ENCODE measurements around the gene NUP210. TPM values are rescaled to one million over a fixed set of nuclear protein-coding genes. Genes with fewer than 3 reads are reported as not detected.

Gene NUP210
- total and polyA plus RNA-seq, 2 donors (not counting 3 experiments of a cell fraction or from before 2014, with no cell fraction given) = 0.14 to 0.84 TPM

DNA sequence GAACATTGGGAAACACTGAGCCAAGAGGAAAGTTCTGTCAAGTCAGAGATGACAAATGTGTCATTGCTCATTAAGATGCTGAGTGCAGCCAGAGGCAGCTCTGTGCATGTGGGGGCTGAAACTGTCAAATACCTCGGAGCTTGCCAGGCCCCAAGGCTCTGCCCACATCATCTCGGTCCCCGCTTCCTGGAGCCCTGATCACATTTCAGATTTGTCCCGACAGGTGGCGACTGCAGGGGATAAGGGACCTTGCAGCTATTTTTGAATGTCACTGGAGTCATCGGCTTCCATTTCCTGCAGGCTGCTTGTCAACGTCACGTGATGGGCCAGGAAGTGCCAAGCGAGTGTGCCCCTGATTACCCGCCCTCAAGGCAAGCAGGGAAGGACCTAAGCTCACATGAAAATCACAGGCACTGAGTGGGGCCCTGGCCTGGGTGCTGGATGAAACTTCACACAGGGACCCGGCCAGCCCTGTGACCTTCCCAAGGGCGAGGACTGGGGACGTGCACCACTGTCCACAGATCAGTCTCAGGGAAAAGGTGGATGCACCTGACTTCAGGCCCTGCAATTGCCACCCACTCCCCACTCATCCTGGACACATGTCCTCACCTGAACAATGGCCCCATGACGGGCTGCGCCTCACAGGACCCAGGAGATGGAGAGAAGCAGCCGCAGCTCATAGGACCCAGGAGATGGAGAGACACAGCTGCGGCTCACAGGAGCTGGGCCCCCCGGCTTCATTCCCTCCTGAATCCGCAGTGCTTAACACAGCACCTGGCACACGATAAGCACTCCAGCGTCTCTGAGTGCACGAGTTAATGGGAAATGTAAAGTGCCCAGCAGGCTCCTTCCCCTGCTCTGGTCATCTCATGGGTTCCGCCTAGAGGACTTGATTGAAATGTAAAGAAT, 73.4 kb downstream of the NUP210 start:
- no peak overlapping the region for H3K9ac ChIP-seq (replicated peaks; ENCODE audit: extremely low read depth, insufficient read depth, low read length)
- no peaks in the 10 kb centered on the region for H3K79me2 ChIP-seq (ENCODE audit: control insufficient read depth, insufficient read depth, low read length)
- TF ChIP-seq JUN (IDR thresholded peaks at IDR 0.05; ENCODE audit: borderline replicate concordance, insufficient read depth, insufficient read length, low read depth) (no peak), CTCF (IDR thresholded peaks at IDR 0.05; ENCODE audit: extremely low read depth in 1 of 2, insufficient read depth in 1 of 2, low read depth in 1 of 2, low read length in 2 of 2) (no peak), MYC (IDR thresholded peaks at IDR 0.05; ENCODE audit: low read depth, low read length) (no peak), GATA2 (IDR thresholded peaks at IDR 0.05; ENCODE audit: insufficient read depth, insufficient read length, low read depth, low read length) (no peak), EZH2 (IDR thresholded peaks at IDR 0.05; ENCODE audit: borderline replicate concordance, low read depth, low read length, severe bottlenecking) (no peak), MAX (IDR thresholded peaks at IDR 0.05; ENCODE audit: insufficient read depth, insufficient read length) (no peak), FOS (IDR thresholded peaks at IDR 0.05; ENCODE audit: borderline replicate concordance, insufficient read depth, low read length) (no peak), POLR2A (IDR thresholded peaks at IDR 0.05; ENCODE audit: low read depth, low read length) (no peak), POLR2AphosphoS5 (IDR thresholded peaks at IDR 0.05; ENCODE audit: insufficient read depth, low read depth, low read length) (no peak)
- FAIRE-seq (no peak), DNase-seq (ENCODE audit: low read depth, low spot score) (no peak)
- intact Hi-C loops (cut with micrococcal nuclease) (no loop called here), dilution Hi-C loops (cut with MboI; ENCODE audit: extremely low pct_ligation_motif_present, low sequenced_read_pairs) (no loop called here)
- H3K27ac ChIP-seq (ENCODE audit: insufficient read depth, low read depth, low read length) = no peak overlapping the region
- no peaks in the 10 kb centered on the region for H4K20me1 ChIP-seq (replicated peaks; ENCODE audit: control insufficient read depth, extremely low read depth, insufficient read depth, low read length)
- no TSS peak for BruUV-seq (replicated peaks)
- H3K4me3 ChIP-seq (replicated peaks in 1 of 3; ENCODE audit: insufficient read depth in 1 of 3, low read depth in 1 of 3, low read length in 3 of 3) = no peak overlapping the region
- H3K9me1 ChIP-seq (replicated peaks; ENCODE audit: control insufficient read depth, extremely low read depth, insufficient read depth, low read length) = no peaks in the 10 kb centered on the region
- H3K36me3 ChIP-seq (ENCODE audit: control insufficient read depth in 2 of 2, extremely low read depth in 1 of 2, insufficient read depth in 2 of 2, low read length in 2 of 2) = no peaks in the 10 kb centered on the region
- no peaks in the 10 kb centered on the region for H3K4me1 ChIP-seq (ENCODE audit: control insufficient read depth, extremely low read depth, insufficient read depth, low read length)
- H3K9me3 ChIP-seq (replicated peaks; ENCODE audit: control insufficient read depth, insufficient read depth, low read length) = no peaks in the 10 kb centered on the region
- H2AFZ ChIP-seq (ENCODE audit: low read depth, low read length) = no peak overlapping the region
- CTCF ChIA-PET = no interaction called here
- no peak overlapping the region for H3K4me2 ChIP-seq (ENCODE audit: insufficient read depth, low read length)
- H3K27me3 ChIP-seq (ENCODE audit: control insufficient read depth in 2 of 2, insufficient read depth in 2 of 2, low read length in 2 of 2) = no peaks in the 10 kb centered on the region
- POLR2A ChIA-PET = no interaction called here

Measured in endothelial cell of umbilical vein (primary cell).